ENCODE measurements around the gene BOK. TPM values are rescaled to one million over a fixed set of nuclear protein-coding genes. Genes with fewer than 3 reads are reported as not detected.
A peak's percentile ranks its signal among the peaks of the same experiment; 100 is the strongest.

The BOK gene
- total RNA-seq, 1 donor from 2014 or later: 64.9 TPM

- peaks cover 12% of the 10 kb centered on the region for H3K4me1 Mint-ChIP-seq (ENCODE audit: low read depth, unreplicated experiment)
- Histone ChIP-seq H3K9me3 (ENCODE audit: insufficient read depth, low read depth, low read length) (no peaks in the 10 kb centered on the region), H3K4me3 (ENCODE audit: insufficient read depth, low read depth, low read length) (peak overlapping the region; percentile 3), H4K20me1 (ENCODE audit: insufficient read depth, low read length) (peaks cover 55% of the 10 kb centered on the region), H3K4me2 (ENCODE audit: low read length) (peak overlapping the region; percentile 91), H3K36me3 (ENCODE audit: insufficient read depth, low read length) (no peaks in the 10 kb centered on the region), H2AFZ (ENCODE audit: low read depth, low read length) (no peak overlapping the region), H3K27me3 (ENCODE audit: insufficient read depth, low read length) (no peaks in the 10 kb centered on the region), H3K9ac (ENCODE audit: low read length) (peak overlapping the region; percentile 80), H3K4me1 (ENCODE audit: insufficient read depth, low read length) (peaks cover 25% of the 10 kb centered on the region), H3K79me2 (ENCODE audit: insufficient read depth, low read length) (peaks cover 47% of the 10 kb centered on the region), H3K27ac (ENCODE audit: low read depth, low read length) (no peak overlapping the region)
- no peak for TF ChIP-seq EZH2 (IDR thresholded peaks at IDR 0.05; ENCODE audit: insufficient read depth, low read length)
- TF ChIP-seq CTCF (IDR thresholded peaks at IDR 0.05; ENCODE audit: insufficient read depth, low read depth, low read length): no peak
- DNase-seq (ENCODE audit: low read depth): peak; percentile 38
- peak overlapping the region; percentile 90 for H3K4me3 Mint-ChIP-seq (ENCODE audit: unreplicated experiment)
- peaks cover 1% of the 10 kb centered on the region for H3K9me3 Mint-ChIP-seq (ENCODE audit: unreplicated experiment)
- H3K36me3 Mint-ChIP-seq (ENCODE audit: low read depth, unreplicated experiment): peaks cover 1% of the 10 kb centered on the region
- no peaks in the 10 kb centered on the region for H3K27me3 Mint-ChIP-seq (ENCODE audit: low read depth, unreplicated experiment)
- no peak for FAIRE-seq
- no peak overlapping the region for H3K27ac Mint-ChIP-seq (ENCODE audit: unreplicated experiment)
Measured at GRCh38 chr2:241560883-241561474, 2.4 kb downstream of the BOK start.

- no peak overlapping the region for H3K27ac Mint-ChIP-seq (ENCODE audit: unreplicated experiment)
- H3K4me1 Mint-ChIP-seq (ENCODE audit: low read depth, unreplicated experiment): peaks cover 12% of the 10 kb centered on the region
- Histone ChIP-seq H3K4me1 (ENCODE audit: insufficient read depth, low read length) (peaks cover 25% of the 10 kb centered on the region), H4K20me1 (ENCODE audit: insufficient read depth, low read length) (peaks cover 60% of the 10 kb centered on the region), H3K36me3 (ENCODE audit: insufficient read depth, low read length) (no peaks in the 10 kb centered on the region), H3K27ac (ENCODE audit: low read depth, low read length) (no peak overlapping the region), H2AFZ (ENCODE audit: low read depth, low read length) (no peak overlapping the region), H3K9me3 (ENCODE audit: insufficient read depth, low read depth, low read length) (no peaks in the 10 kb centered on the region), H3K4me3 (ENCODE audit: insufficient read depth, low read depth, low read length) (no peak overlapping the region), H3K27me3 (ENCODE audit: insufficient read depth, low read length) (no peaks in the 10 kb centered on the region), H3K79me2 (ENCODE audit: insufficient read depth, low read length) (peaks cover 47% of the 10 kb centered on the region), H3K9ac (ENCODE audit: low read length) (no peak overlapping the region), H3K4me2 (ENCODE audit: low read length) (peak overlapping the region; percentile 54)
- H3K27me3 Mint-ChIP-seq (ENCODE audit: low read depth, unreplicated experiment): no peaks in the 10 kb centered on the region
- peak overlapping the region; percentile 71 for H3K4me3 Mint-ChIP-seq (ENCODE audit: unreplicated experiment)
- no peak for FAIRE-seq
- peak; percentile 66 for DNase-seq (ENCODE audit: low read depth)
- H3K9me3 Mint-ChIP-seq (ENCODE audit: unreplicated experiment): peaks cover 1% of the 10 kb centered on the region
- peaks cover 1% of the 10 kb centered on the region for H3K36me3 Mint-ChIP-seq (ENCODE audit: low read depth, unreplicated experiment)
- TF ChIP-seq CTCF (IDR thresholded peaks at IDR 0.05; ENCODE audit: insufficient read depth, low read depth, low read length) (no peak), EZH2 (IDR thresholded peaks at IDR 0.05; ENCODE audit: insufficient read depth, low read length) (no peak)
Measured at GRCh38 chr2:241561832-241562231, 3.3 kb downstream of the BOK start.

DNA sequence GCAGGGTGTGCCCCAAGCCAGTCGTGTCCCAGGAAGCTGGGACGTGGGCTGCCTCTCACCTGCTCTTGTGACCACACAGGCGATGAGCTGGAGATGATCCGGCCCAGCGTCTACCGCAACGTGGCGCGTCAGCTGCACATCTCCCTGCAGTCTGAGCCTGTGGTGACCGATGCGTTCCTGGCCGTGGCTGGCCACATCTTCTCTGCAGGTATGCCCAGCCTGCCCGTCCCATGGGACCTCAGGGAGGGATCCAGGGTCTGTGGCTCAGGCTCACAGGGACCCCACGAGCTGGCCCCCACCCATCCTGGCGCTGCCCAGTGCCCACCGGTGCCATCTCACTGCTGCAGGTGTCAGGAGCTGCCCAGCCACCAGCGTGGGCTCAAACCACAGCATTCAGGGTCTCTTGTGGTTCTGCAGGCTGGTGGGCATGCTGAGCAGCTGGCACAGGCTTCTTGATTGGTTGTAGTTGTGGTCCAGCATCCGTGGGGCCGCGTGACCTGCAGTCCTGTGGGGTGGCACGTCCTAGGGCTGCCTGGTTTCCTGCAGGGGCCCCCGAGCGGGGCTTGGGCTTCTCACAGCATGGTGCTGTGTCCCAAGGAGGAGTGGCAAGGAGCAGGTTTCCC lies 3.8 kb downstream of the BOK start:
- Mint-ChIP-seq H3K9me3 (ENCODE audit: unreplicated experiment) (peaks cover 1% of the 10 kb centered on the region), H3K27me3 (ENCODE audit: low read depth, unreplicated experiment) (no peaks in the 10 kb centered on the region), H3K4me3 (ENCODE audit: unreplicated experiment) (peak overlapping the region; percentile 50), H3K36me3 (ENCODE audit: low read depth, unreplicated experiment) (peaks cover 1% of the 10 kb centered on the region), H3K4me1 (ENCODE audit: low read depth, unreplicated experiment) (peaks cover 12% of the 10 kb centered on the region), H3K27ac (ENCODE audit: unreplicated experiment) (no peak overlapping the region)
- no peak overlapping the region for H2AFZ ChIP-seq (ENCODE audit: low read depth, low read length)
- DNase-seq (ENCODE audit: low read depth): no peak
- TF ChIP-seq EZH2 (IDR thresholded peaks at IDR 0.05; ENCODE audit: insufficient read depth, low read length) (no peak), CTCF (IDR thresholded peaks at IDR 0.05; ENCODE audit: insufficient read depth, low read depth, low read length) (no peak)
- H3K4me1 ChIP-seq (ENCODE audit: insufficient read depth, low read length): peaks cover 25% of the 10 kb centered on the region
- no peak overlapping the region for H3K4me3 ChIP-seq (ENCODE audit: insufficient read depth, low read depth, low read length)
- H3K79me2 ChIP-seq (ENCODE audit: insufficient read depth, low read length): peaks cover 47% of the 10 kb centered on the region
- no peaks in the 10 kb centered on the region for H3K27me3 ChIP-seq (ENCODE audit: insufficient read depth, low read length)
- no peaks in the 10 kb centered on the region for H3K9me3 ChIP-seq (ENCODE audit: insufficient read depth, low read depth, low read length)
- peaks cover 65% of the 10 kb centered on the region for H4K20me1 ChIP-seq (ENCODE audit: insufficient read depth, low read length)
- no peaks in the 10 kb centered on the region for H3K36me3 ChIP-seq (ENCODE audit: insufficient read depth, low read length)
- no peak overlapping the region for H3K27ac ChIP-seq (ENCODE audit: low read depth, low read length)
- FAIRE-seq: no peak
- peak overlapping the region; percentile 54 for H3K4me2 ChIP-seq (ENCODE audit: low read length)
- no peak overlapping the region for H3K9ac ChIP-seq (ENCODE audit: low read length)

All from astrocyte (in vitro differentiated cells and primary cell).